Measurements from ENCODE around the gene ANK3.

- no peak for TF ChIP-seq CTCF (IDR thresholded peaks at IDR 0.05 in 4 of 5, conservative IDR thresholded peaks at IDR 0.05 in 1 of 5)
- no peak for TF ChIP-seq POLR2A (IDR thresholded peaks at IDR 0.05)
These were observed 106.3 kb downstream of the ANK3 start for GRCh38 chr10:60283397-60283796.
